ENCODE data around the gene GOLIM4.

- TF ChIP-seq CTCF (conservative IDR thresholded peaks at IDR 0.05; ENCODE audit: low read depth, low read length) = no peak
- TF ChIP-seq EZH2 (IDR thresholded peaks at IDR 0.05; ENCODE audit: borderline replicate concordance, low read depth, low read length, poor library complexity, severe bottlenecking) = no peak
These were observed 4.3 kb downstream of the GOLIM4 start for GRCh38 chr3:168091302-168091858.

All from A673 (cell line).